Measurements from ENCODE around the gene RNU6-1. TPM values are rescaled to one million over a fixed set of nuclear protein-coding genes. Genes with fewer than 3 reads are reported as not detected.

The RNU6-1 gene
- not detected in 2 replicates for total RNA-seq

GRCh38 chr15:67839929-67840748 lies at the start of gene RNU6-1:
TSS of gene RNU6-1 (minus strand) at chr15:67840045.
- DNase-seq (ENCODE audit: low read depth), result peak; percentile 74
- H3K4me3 ChIP-seq (ENCODE audit: low read depth, low read length), result peak within 1 kb of the TSS; percentile 73
- TF ChIP-seq, protein P1, sequence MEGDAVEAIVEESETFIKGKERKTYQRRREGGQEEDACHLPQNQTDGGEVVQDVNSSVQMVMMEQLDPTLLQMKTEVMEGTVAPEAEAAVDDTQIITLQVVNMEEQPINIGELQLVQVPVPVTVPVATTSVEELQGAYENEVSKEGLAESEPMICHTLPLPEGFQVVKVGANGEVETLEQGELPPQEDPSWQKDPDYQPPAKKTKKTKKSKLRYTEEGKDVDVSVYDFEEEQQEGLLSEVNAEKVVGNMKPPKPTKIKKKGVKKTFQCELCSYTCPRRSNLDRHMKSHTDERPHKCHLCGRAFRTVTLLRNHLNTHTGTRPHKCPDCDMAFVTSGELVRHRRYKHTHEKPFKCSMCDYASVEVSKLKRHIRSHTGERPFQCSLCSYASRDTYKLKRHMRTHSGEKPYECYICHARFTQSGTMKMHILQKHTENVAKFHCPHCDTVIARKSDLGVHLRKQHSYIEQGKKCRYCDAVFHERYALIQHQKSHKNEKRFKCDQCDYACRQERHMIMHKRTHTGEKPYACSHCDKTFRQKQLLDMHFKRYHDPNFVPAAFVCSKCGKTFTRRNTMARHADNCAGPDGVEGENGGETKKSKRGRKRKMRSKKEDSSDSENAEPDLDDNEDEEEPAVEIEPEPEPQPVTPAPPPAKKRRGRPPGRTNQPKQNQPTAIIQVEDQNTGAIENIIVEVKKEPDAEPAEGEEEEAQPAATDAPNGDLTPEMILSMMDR (conservative IDR thresholded peaks at IDR 0.05; ENCODE audit: low read depth, low read length), result no peak

DNA sequence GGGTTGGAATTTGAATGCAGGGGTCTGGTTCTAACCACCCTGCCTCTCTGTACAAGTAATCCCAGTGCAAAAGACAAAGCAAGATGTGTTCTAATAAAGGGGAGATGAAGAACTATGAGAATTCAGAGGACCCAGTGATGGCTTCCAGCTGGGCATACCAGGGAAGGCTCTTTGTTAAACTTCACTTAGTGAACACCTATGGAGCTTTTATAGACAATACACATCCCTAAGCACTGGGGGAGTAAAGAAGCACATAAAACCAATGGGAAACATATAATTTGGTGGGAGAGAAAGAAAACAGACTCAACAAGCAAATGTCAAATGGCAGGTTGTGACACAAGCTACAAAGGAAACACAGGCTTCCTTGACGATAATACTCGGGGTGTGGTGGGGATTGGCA lies 47.9 kb upstream of the RNU6-1 start:
- H3K4me3 ChIP-seq (ENCODE audit: low read depth, low read length), result no peak overlapping the region
- TF ChIP-seq, protein P1 (conservative IDR thresholded peaks at IDR 0.05; ENCODE audit: low read depth, low read length), result no peak
- no peak for DNase-seq (ENCODE audit: low read depth)

GRCh38 chr15:67885861-67886260 lies 46.0 kb upstream of the RNU6-1 start:
- no peak overlapping the region for H3K4me3 ChIP-seq (ENCODE audit: low read depth, low read length)
- DNase-seq (ENCODE audit: low read depth), result no peak
- TF ChIP-seq, protein P1 (conservative IDR thresholded peaks at IDR 0.05; ENCODE audit: low read depth, low read length), result no peak

DNA sequence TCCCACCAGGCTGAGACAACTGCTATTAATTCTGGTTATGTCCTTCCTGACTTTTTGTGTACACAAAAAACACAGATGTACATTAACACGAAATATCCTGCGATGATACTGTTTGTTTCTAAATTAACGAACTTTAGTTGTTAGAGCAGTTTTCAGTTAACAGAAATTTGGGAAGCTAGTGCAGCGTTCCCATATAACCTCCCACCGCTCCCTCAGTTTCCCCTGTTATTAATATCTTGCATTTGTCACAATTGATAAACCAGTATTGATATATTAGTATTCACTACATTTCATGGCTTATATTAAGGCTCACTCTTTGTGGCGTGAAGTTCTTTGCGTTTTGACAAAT lies 45.3 kb upstream of the RNU6-1 start:
- TF ChIP-seq, protein P1 (conservative IDR thresholded peaks at IDR 0.05; ENCODE audit: low read depth, low read length), result no peak
- peak overlapping the region; percentile 53 for H3K4me3 ChIP-seq (ENCODE audit: low read depth, low read length)
- no peak for DNase-seq (ENCODE audit: low read depth)

DNA sequence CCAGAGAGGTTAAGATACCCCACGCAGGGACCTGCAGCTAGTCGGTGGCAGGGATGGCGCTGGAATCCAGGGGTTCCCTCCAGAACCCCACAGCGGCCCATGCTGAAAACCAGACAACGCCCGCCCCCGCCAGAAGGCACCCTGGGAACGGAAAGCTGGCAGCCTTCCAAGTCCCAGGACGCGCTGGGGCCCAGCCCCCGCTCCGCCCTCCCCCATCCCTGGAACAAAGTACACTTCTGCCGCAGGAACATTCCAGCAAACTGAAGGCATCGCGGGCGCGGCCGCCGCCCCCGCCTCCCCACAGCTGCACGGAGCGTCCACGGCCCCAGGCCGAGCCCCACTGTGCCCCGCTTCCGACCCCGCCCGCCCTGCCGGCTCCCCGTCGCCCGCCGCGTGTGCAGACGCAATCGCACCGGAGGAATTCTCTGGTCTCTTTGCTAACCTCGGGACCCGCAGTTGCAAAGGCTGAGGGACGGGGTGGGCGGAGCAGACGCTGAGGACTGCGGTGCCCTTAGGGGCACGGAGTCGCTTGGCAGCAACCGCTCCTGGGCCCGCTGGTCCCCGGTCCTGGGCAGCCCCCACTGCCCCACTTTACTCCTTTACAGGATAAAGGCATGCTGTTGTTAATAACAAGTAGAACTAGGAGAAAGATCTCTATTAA lies 44.8 kb upstream of the RNU6-1 start:
- H3K4me3 ChIP-seq (ENCODE audit: low read depth, low read length), result peak overlapping the region; percentile 53
- DNase-seq (ENCODE audit: low read depth), result no peak
- TF ChIP-seq, protein P1 (conservative IDR thresholded peaks at IDR 0.05; ENCODE audit: low read depth, low read length), result no peak

DNA sequence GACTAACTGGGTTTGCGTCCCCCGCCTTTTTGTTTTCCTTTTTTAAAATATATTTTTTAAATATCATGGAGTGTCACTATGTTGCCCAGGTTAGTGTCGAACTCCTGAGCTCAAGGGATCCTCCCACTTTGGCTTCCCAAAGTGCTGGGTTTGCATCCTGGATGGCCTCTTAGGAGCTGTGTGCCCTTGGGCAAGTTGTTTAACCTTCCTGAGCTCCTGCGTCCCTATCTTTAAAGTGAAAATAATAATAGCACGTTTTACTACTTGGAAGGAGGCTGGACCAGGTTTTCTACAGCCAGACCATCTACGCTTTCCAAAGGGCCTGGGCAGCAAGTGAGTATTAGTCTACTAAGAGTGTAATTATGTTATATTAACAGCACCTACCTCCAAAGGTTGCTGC lies 44.2 kb upstream of the RNU6-1 start:
- DNase-seq (ENCODE audit: low read depth), result no peak
- TF ChIP-seq, protein P1 (conservative IDR thresholded peaks at IDR 0.05; ENCODE audit: low read depth, low read length), result no peak
- H3K4me3 ChIP-seq (ENCODE audit: low read depth, low read length), result peak overlapping the region; percentile 53
